Gastroesophageal sphincter (tissue), 4 donors: ENCODE measurements around the gene KDM5B. TPM values are rescaled to one million over a fixed set of nuclear protein-coding genes. Genes with fewer than 3 reads are reported as not detected.

Experiments
- ATAC-seq: fragments of 150-250 bp; one replicate; pipeline ENCODE4 v1.9.1; 2016; ENCODE audit warnings: mild to moderate bottlenecking, moderate library complexity
- H3K27ac ChIP-seq, 4 donors: fragments of 200-600 bp; sonication (generic) in 3 of 4; 1 replicate in 3 of 4; 2 replicates in 1 of 4; pipeline ENCODE4 v1.5.1; 2016 to 2019
- H3K27me3 ChIP-seq: fragments of 200-600 bp; sonication (generic); one replicate; pipeline ENCODE4 v1.5.1; 2019
- H3K36me3 ChIP-seq, 2 donors: fragments of 200-600 bp; sonication (generic); one replicate each; pipeline ENCODE4 v1.5.1; 2019; ENCODE audit warnings: control low read depth in 1 of 2
- H3K4me1 ChIP-seq, 3 donors: fragments of 200-600 bp; sonication (generic); 1 replicate in 2 of 3; 2 replicates in 1 of 3; pipeline ENCODE4 v1.5.1; 2016 to 2019; ENCODE audit warnings: control low read depth in 2 of 3
- H3K4me3 ChIP-seq, 2 donors: fragments of 200-600 bp; sonication (generic); one replicate each; pipeline ENCODE4 v1.5.1; 2019; ENCODE audit warnings: mild to moderate bottlenecking in 1 of 2, moderate library complexity in 1 of 2
- H3K9me3 ChIP-seq, 3 donors: fragments of 200-600 bp; sonication (generic); one replicate each; pipeline ENCODE4 v1.5.1; 2017 to 2019; ENCODE audit warnings: control low read depth in 2 of 3
- CTCF ChIP-seq, 4 experiments: fragments of 200-600 bp in 2 of 4; fragments of 450-650 bp in 2 of 4; sonication (generic) in 1 of 4; IDR thresholded peaks; one replicate each; pipeline ENCODE4 v1.5.1; 2017 to 2019; ENCODE audit warnings: antibody characterized with exemption in 4 of 4, mild to moderate bottlenecking in 2 of 4, moderate library complexity in 2 of 4
- EP300 ChIP-seq: sonication (generic); formaldehyde crosslinking; IDR thresholded peaks from one replicate; pipeline ENCODE4 v1.6.1; 2017; ENCODE audit warnings: antibody characterized with exemption, mild to moderate bottlenecking
- POLR2A ChIP-seq, 2 donors: fragments of 450-650 bp; IDR thresholded peaks; one replicate each; pipeline ENCODE4 v1.6.1; 2017; ENCODE audit warnings: antibody characterized with exemption in 2 of 2, mild to moderate bottlenecking in 2 of 2, moderate library complexity in 1 of 2
- POLR2AphosphoS5 ChIP-seq: sonication (generic); formaldehyde crosslinking; IDR thresholded peaks from one replicate; pipeline ENCODE4 v1.6.1; 2017; ENCODE audit warnings: antibody characterized with exemption
- WGBS, 2 donors: methylation state at CpG; one replicate each; pipeline ENCODE4 v1.1.5; 2018; ENCODE audit warnings: low coverage in 1 of 2; 5-methylcytosine and 5-hydroxymethylcytosine counted together
- total RNA-seq, 4 donors: library from RNA; depleted of rRNA; stranded (reverse); fragments of >200 nt; gene quantifications; one replicate each; pipeline ENCODE4 v1.1.0, GENCODE V29; 2016

KDM5B gene
- total RNA-seq, 4 donors from 2014 or later, result 29.2 to 41.4 (median 34.8) TPM

- Histone ChIP-seq H3K27me3 (no peaks in the 10 kb centered on the region), H3K4me1 (no peaks in the 10 kb centered on the region), H3K27ac (no peak overlapping the region), H3K4me3 (no peak overlapping the region), H3K9me3 (no peaks in the 10 kb centered on the region), H3K36me3 (peaks cover 0 to 81% of the 10 kb centered on the region in 2 donors)
- WGBS, 2 donors, result 86% methylated on average over 2 of the region's 2 CpGs
- no peak for ATAC-seq
- TF ChIP-seq POLR2A (IDR thresholded peaks at IDR 0.05) (no peak), EP300 (no peak), POLR2AphosphoS5 (no peak), CTCF (IDR thresholded peaks at IDR 0.05) (no peak)
Observed at GRCh38 chr1:202770135-202770534, 38.1 kb downstream of the KDM5B start.

DNA sequence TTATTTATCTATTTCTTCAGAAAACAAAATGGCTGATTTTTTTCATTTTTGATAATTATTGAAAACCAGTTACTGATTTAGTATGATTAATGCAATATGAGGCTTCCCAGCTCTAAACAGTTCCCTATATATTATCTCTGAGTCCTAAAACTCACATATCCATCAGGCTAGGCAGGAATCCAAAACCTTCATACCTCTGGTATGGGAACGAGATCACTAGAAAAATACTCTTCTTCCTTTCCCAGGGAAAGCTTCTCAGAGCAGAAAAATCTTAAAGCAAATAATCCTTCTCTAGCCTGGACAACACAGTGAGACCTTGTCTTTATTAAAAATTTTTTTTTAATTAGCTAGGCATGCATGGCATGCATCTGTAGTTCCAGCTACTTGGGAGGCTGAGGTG is 42.5 kb downstream of the KDM5B start:
- no peak for ATAC-seq
- Histone ChIP-seq H3K27me3 (no peaks in the 10 kb centered on the region), H3K36me3 (peaks cover 0 to 82% of the 10 kb centered on the region in 2 donors), H3K27ac (no peak overlapping the region), H3K4me1 (peaks cover 0 to 18% (median 0%) of the 10 kb centered on the region in 3 donors), H3K9me3 (no peaks in the 10 kb centered on the region), H3K4me3 (no peak overlapping the region)
- TF ChIP-seq POLR2A (IDR thresholded peaks at IDR 0.05) (no peak), POLR2AphosphoS5 (no peak), CTCF (IDR thresholded peaks at IDR 0.05) (no peak)
- 46 to 80% methylated on average over 1 of the region's 1 CpG for WGBS, 2 donors

- peaks cover 0 to 99% of the 10 kb centered on the region in 2 donors for H3K36me3 ChIP-seq
Observed at GRCh38 chr1:202762019-202762418, 46.2 kb downstream of the KDM5B start.

DNA sequence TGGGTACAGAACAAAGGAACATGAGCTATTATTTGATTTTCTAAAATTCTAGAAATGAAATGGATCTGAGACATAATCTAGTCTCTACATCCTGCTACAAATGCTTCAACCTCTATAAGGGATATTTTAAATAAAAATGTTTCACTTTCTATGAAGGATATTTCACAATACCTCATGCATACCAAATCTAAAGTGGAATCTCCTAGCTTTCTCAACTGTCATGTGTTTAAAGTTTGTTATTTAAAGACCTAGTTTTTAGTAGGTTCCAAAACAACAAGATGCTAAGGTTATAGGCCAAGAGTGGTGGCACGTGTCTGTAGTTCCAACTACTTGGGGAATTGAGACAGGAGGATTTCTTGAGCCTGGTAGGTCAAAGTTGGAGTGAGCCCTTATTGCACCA is 47.6 kb downstream of the KDM5B start:
- Histone ChIP-seq H3K27me3 (no peaks in the 10 kb centered on the region), H3K9me3 (no peaks in the 10 kb centered on the region), H3K27ac (no peak overlapping the region), H3K36me3 (peaks cover 0 to 99% of the 10 kb centered on the region in 2 donors), H3K4me1 (peaks cover 0 to 18% (median 0%) of the 10 kb centered on the region in 3 donors), H3K4me3 (no peak overlapping the region)
- TF ChIP-seq POLR2AphosphoS5, result no peak
- no peak for TF ChIP-seq POLR2A (IDR thresholded peaks at IDR 0.05)
- no peak for TF ChIP-seq CTCF (IDR thresholded peaks at IDR 0.05)
- TF ChIP-seq EP300, result no peak
- no peak for ATAC-seq
- WGBS, 2 donors, result 67 to 82% methylated on average over 1 of the region's 1 CpG

More at GRCh38 chr1:202762019-202762418, 46.2 kb downstream of the KDM5B start:
- Histone ChIP-seq H3K9me3 (no peaks in the 10 kb centered on the region), H3K4me1 (peaks cover 0 to 18% (median 0%) of the 10 kb centered on the region in 3 donors), H3K4me3 (no peak overlapping the region), H3K27ac (peak overlapping the region in 2 of 4 donors; percentile 15 to 16), H3K27me3 (no peaks in the 10 kb centered on the region)
- 38 to 45% methylated on average over 2 of the region's 2 CpGs for WGBS, 2 donors
- no peak for ATAC-seq
- TF ChIP-seq POLR2AphosphoS5, result no peak
- no peak for TF ChIP-seq EP300
- TF ChIP-seq CTCF (IDR thresholded peaks at IDR 0.05), result no peak
- TF ChIP-seq POLR2A (IDR thresholded peaks at IDR 0.05), result no peak

DNA sequence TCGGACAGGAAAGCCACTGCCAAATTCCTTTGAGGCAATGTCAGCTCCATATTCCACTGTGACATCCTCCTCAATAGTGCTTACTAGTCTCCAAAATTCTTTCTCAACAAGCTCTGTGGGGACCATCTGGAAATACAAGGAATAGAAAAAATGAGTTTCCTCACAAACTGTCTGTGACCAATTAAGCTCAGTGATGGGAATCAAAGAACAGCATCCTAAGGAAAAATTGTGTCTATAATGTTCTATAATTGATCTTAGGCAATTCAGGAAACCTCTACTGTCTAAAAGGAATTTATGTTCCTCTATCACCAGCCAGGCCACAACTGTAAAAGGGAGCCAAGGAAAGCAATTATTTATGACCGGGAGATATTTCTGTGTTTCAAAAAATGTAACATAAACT is 51.8 kb downstream of the KDM5B start:
- Histone ChIP-seq H3K36me3 (peaks cover 0 to 97% of the 10 kb centered on the region in 2 donors), H3K27me3 (no peaks in the 10 kb centered on the region), H3K9me3 (no peaks in the 10 kb centered on the region), H3K4me3 (no peak overlapping the region), H3K27ac (no peak overlapping the region), H3K4me1 (peaks cover 0 to 7% (median 0%) of the 10 kb centered on the region in 3 donors)
- ATAC-seq, result no peak
- TF ChIP-seq POLR2AphosphoS5, result no peak
- no peak for TF ChIP-seq EP300
- TF ChIP-seq CTCF (IDR thresholded peaks at IDR 0.05), result no peak
- WGBS, 2 donors, result 74% methylated on average over 2 of the region's 2 CpGs
